Choroid plexus epithelial cell (primary cell): Measurements from ENCODE around the gene TBX1.

Source experiments
- DNase-seq: peaks from one replicate; pipeline ENCODE4 v3.0.0-alpha.2; 2010; ENCODE audit warnings: low read depth
- H3K4me3 ChIP-seq: 2 replicates; pipeline ENCODE4 v1.5.1; 2011; ENCODE audit warnings: low read depth, mild to moderate bottlenecking, control low read depth, low read length, moderate library complexity
- TF ChIP-seq, protein P1 (sequence below): conservative IDR thresholded peaks from 2 replicates; pipeline ENCODE4 v1.5.1; 2011; ENCODE audit warnings: low read depth, mild to moderate bottlenecking, control low read depth, inconsistent platforms, low read length, moderate library complexity

The TBX1 gene

GRCh38 chr22:19816372-19817119 is 56.0 kb downstream of the TBX1 start:
- DNase-seq: no peak
- TF ChIP-seq, protein P1, sequence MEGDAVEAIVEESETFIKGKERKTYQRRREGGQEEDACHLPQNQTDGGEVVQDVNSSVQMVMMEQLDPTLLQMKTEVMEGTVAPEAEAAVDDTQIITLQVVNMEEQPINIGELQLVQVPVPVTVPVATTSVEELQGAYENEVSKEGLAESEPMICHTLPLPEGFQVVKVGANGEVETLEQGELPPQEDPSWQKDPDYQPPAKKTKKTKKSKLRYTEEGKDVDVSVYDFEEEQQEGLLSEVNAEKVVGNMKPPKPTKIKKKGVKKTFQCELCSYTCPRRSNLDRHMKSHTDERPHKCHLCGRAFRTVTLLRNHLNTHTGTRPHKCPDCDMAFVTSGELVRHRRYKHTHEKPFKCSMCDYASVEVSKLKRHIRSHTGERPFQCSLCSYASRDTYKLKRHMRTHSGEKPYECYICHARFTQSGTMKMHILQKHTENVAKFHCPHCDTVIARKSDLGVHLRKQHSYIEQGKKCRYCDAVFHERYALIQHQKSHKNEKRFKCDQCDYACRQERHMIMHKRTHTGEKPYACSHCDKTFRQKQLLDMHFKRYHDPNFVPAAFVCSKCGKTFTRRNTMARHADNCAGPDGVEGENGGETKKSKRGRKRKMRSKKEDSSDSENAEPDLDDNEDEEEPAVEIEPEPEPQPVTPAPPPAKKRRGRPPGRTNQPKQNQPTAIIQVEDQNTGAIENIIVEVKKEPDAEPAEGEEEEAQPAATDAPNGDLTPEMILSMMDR: no peak
- no peak overlapping the region for H3K4me3 ChIP-seq
